ENCODE data around the gene OXCT1.
"Not testable (repeated sequence)": the region's sequence is repeated elsewhere in the genome, so short reads cannot be mapped to it uniquely, and the experiment has no call there.

The OXCT1 gene

DNA sequence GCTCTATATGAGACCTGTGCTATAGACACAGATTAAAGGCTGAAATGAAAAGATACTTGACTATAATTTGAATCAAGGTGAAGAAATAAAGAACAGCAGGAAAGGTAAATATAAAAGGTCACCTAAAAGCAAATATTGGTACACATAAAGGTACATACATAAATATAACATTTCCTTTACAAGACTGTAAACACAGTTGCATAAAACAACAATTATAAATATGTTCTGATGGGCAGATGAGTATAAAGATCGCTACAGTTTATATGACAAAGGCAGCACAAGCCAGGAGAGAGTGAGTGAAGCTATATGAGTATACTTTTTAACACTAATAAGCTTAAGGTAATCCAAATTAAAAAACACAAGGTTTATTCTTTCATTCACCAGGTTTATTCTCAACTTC, 114.5 kb downstream of the OXCT1 start:
- Histone ChIP-seq H3K4me3 (ENCODE audit: low read length) (no peak overlapping the region), H3K4me1 (ENCODE audit: control insufficient read depth, insufficient read depth, low read length) (no peaks in the 10 kb centered on the region), H3K36me3 (ENCODE audit: control insufficient read depth, insufficient read depth, low read length) (no peaks in the 10 kb centered on the region), H3K27me3 (ENCODE audit: control insufficient read depth, insufficient read depth, low read length) (no peaks in the 10 kb centered on the region), H3K27ac (ENCODE audit: low read depth, low read length) (no peak overlapping the region), H3K9ac (ENCODE audit: low read length) (no peak overlapping the region)

GRCh38 chr5:41754857-41755256, 115.4 kb downstream of the OXCT1 start:
- H3K36me3 ChIP-seq (ENCODE audit: control insufficient read depth, insufficient read depth, low read length), result no peaks in the 10 kb centered on the region
- H3K27ac ChIP-seq (ENCODE audit: low read depth, low read length), result no peak overlapping the region
- no peaks in the 10 kb centered on the region for H3K27me3 ChIP-seq (ENCODE audit: control insufficient read depth, insufficient read depth, low read length)
- H3K4me1 ChIP-seq (ENCODE audit: control insufficient read depth, insufficient read depth, low read length), result no peaks in the 10 kb centered on the region
- H3K4me3 ChIP-seq (ENCODE audit: low read length), result no peak overlapping the region
- no peak overlapping the region for H3K9ac ChIP-seq (ENCODE audit: low read length)

DNA sequence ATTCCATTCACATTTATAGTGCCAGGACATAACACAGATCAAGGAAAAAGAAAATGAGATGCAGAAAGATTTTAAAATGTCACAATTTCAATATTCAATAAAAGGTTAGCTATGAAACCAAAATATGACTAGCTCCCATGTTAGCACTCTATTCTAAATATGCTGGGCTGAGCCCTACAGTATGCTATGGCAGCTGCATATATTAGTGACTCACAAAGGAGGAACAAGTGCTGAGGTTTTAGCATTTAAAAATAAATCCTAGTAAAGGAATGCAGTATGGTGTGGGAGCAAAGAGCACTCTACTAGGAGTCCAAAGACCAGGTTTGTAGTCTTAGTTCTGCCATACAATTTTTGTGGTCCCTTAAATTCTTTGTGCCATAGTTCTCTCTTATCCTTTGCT, 118.4 kb downstream of the OXCT1 start:
- Histone ChIP-seq H3K4me3 (ENCODE audit: low read length) (no peak overlapping the region), H3K9ac (ENCODE audit: low read length) (no peak overlapping the region), H3K4me1 (ENCODE audit: control insufficient read depth, insufficient read depth, low read length) (no peaks in the 10 kb centered on the region), H3K27me3 (ENCODE audit: control insufficient read depth, insufficient read depth, low read length) (no peaks in the 10 kb centered on the region), H3K36me3 (ENCODE audit: control insufficient read depth, insufficient read depth, low read length) (no peaks in the 10 kb centered on the region), H3K27ac (ENCODE audit: low read depth, low read length) (no peak overlapping the region)

DNA sequence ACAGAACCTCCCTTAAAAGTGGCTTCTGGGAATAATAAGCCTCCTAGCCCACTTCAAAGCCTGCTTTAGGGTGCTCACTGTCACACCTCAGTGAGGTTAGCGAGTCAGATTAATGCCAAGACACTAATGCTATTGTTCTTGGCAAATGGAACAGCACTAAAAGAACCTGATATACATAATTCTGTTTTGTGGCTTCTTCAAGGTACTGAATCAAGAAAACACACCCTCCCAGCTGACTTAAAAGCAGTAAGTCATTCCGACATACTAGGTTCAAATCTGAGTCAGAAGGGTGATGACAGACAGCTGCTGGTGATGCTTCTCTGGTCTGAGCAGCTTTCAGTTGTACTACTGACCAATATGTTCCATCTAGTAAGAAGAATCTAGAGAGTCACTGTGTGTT, 121.6 kb downstream of the OXCT1 start:
- Histone ChIP-seq H3K27me3 (ENCODE audit: control insufficient read depth, insufficient read depth, low read length) (no peaks in the 10 kb centered on the region), H3K9ac (ENCODE audit: low read length) (no peak overlapping the region), H3K27ac (ENCODE audit: low read depth, low read length) (no peak overlapping the region), H3K36me3 (ENCODE audit: control insufficient read depth, insufficient read depth, low read length) (no peaks in the 10 kb centered on the region), H3K4me3 (ENCODE audit: low read length) (no peak overlapping the region), H3K4me1 (ENCODE audit: control insufficient read depth, insufficient read depth, low read length) (no peaks in the 10 kb centered on the region)

- Histone ChIP-seq H3K27me3 (ENCODE audit: control insufficient read depth, insufficient read depth, low read length) (no peaks in the 10 kb centered on the region), H3K4me1 (ENCODE audit: control insufficient read depth, insufficient read depth, low read length) (no peaks in the 10 kb centered on the region), H3K27ac (ENCODE audit: low read depth, low read length) (no peak overlapping the region), H3K9ac (ENCODE audit: low read length) (no peak overlapping the region), H3K4me3 (ENCODE audit: low read length) (no peak overlapping the region), H3K36me3 (ENCODE audit: control insufficient read depth, insufficient read depth, low read length) (no peaks in the 10 kb centered on the region)
Observed at GRCh38 chr5:41747708-41748107, 122.5 kb downstream of the OXCT1 start.

DNA sequence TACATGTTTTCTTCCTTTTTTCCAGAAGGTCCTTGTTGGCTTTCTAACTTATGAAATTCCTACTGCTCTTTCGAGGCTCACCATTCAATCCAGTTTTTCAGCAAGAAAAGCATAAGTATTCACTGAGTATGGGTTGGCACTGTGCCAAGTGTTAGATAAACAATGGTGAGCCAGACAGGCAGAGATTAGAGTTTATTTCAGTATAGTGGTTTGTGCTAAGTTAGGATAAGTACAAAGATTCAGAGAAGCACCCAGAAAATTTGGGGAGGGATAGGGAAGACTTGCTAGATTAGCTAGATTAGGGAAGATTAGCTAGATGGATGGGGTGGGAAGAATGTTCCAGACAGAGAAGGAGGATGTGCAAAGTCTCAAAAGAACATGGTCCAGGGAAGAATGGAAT, 122.9 kb downstream of the OXCT1 start:
- no peaks in the 10 kb centered on the region for H3K36me3 ChIP-seq (ENCODE audit: control insufficient read depth, insufficient read depth, low read length)
- H3K9ac ChIP-seq (ENCODE audit: low read length), result no peak overlapping the region
- no peaks in the 10 kb centered on the region for H3K4me1 ChIP-seq (ENCODE audit: control insufficient read depth, insufficient read depth, low read length)
- H3K4me3 ChIP-seq (ENCODE audit: low read length), result no peak overlapping the region
- no peak overlapping the region for H3K27ac ChIP-seq (ENCODE audit: low read depth, low read length)
- no peaks in the 10 kb centered on the region for H3K27me3 ChIP-seq (ENCODE audit: control insufficient read depth, insufficient read depth, low read length)

- not testable (repeated sequence) for H3K27me3 ChIP-seq (ENCODE audit: control insufficient read depth, insufficient read depth, low read length); H3K4me1 ChIP-seq (ENCODE audit: control insufficient read depth, insufficient read depth, low read length); H3K27ac ChIP-seq (ENCODE audit: low read depth, low read length); H3K9ac ChIP-seq (ENCODE audit: low read length); H3K36me3 ChIP-seq (ENCODE audit: control insufficient read depth, insufficient read depth, low read length); H3K4me3 ChIP-seq (ENCODE audit: low read length)
Observed at GRCh38 chr5:41742608-41743007, 127.6 kb downstream of the OXCT1 start.

DNA sequence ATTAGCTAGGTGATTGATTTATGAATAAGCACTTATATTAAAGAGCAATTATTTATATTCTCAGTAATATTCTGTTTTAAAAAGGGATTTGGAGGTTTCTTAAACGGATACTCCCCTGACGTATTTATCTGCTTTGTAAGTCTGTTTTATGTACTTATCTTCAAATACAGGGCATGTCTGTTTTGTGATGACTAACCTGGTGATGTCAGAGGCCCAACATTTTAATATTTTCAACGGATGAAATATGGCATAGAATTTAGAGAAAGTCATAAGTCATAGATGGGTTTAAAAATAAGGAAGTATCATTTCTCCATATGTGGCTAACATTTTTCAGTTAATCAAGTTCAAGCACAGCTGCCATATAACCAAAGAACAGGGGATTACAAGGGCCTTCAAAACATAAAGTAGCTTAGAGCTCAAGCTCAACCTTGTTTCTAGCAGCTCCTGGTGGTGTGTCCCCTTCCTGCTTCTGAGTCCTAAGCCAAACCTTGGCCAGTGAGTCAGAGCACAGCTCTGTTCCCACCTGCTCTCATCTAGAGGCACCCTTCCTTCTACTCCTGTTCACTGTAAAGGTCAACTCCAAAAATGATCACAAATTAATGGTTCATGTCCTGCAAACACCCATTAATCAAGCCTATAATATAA, 131.4 kb downstream of the OXCT1 start:
- Histone ChIP-seq H3K4me1 (ENCODE audit: control insufficient read depth, insufficient read depth, low read length) (no peaks in the 10 kb centered on the region), H3K36me3 (ENCODE audit: control insufficient read depth, insufficient read depth, low read length) (peaks cover 7% of the 10 kb centered on the region)

DNA sequence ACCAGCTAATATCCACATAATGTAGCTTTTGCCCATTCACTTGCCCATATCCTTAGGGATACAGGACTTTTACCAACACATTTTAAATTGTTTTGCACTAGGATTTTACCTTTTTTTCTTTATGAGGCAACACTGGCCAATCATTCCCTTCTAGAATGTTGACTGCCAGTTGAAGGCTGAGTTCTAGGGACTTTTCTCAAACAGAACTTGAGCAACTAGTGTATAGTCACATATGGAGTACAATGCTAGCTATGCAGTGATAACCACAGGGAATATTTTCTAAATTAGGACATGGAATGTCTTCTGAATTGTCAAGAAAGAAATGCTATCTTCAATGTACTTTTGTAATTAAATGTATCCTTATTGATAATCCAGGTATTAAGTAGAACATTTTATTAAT, 133.6 kb downstream of the OXCT1 start:
- H3K36me3 ChIP-seq (ENCODE audit: control insufficient read depth, insufficient read depth, low read length), result peaks cover 7% of the 10 kb centered on the region

More for the DNA sequence above, 131.4 kb downstream of the OXCT1 start:
- H3K4me3 ChIP-seq (ENCODE audit: low read length), result no peak overlapping the region
- no peaks in the 10 kb centered on the region for H3K27me3 ChIP-seq (ENCODE audit: control insufficient read depth, insufficient read depth, low read length)
- no peak overlapping the region for H3K27ac ChIP-seq (ENCODE audit: low read depth, low read length)
- H3K9ac ChIP-seq (ENCODE audit: low read length), result no peak overlapping the region

GRCh38 chr5:41735213-41735612, 135.0 kb downstream of the OXCT1 start:
- Histone ChIP-seq H3K27me3 (ENCODE audit: control insufficient read depth, insufficient read depth, low read length) (no peaks in the 10 kb centered on the region), H3K36me3 (ENCODE audit: control insufficient read depth, insufficient read depth, low read length) (peaks cover 9% of the 10 kb centered on the region), H3K9ac (ENCODE audit: low read length) (no peak overlapping the region), H3K4me3 (ENCODE audit: low read length) (no peak overlapping the region), H3K27ac (ENCODE audit: low read depth, low read length) (no peak overlapping the region), H3K4me1 (ENCODE audit: control insufficient read depth, insufficient read depth, low read length) (no peaks in the 10 kb centered on the region)

More for the DNA sequence above, 133.6 kb downstream of the OXCT1 start:
- H3K4me3 ChIP-seq (ENCODE audit: low read length), result no peak overlapping the region
- H3K27me3 ChIP-seq (ENCODE audit: control insufficient read depth, insufficient read depth, low read length), result no peaks in the 10 kb centered on the region
- no peaks in the 10 kb centered on the region for H3K4me1 ChIP-seq (ENCODE audit: control insufficient read depth, insufficient read depth, low read length)
- H3K9ac ChIP-seq (ENCODE audit: low read length), result no peak overlapping the region
- H3K27ac ChIP-seq (ENCODE audit: low read depth, low read length), result no peak overlapping the region

- not testable (repeated sequence) for H3K9ac ChIP-seq (ENCODE audit: low read length); H3K4me3 ChIP-seq (ENCODE audit: low read length); H3K4me1 ChIP-seq (ENCODE audit: control insufficient read depth, insufficient read depth, low read length); H3K36me3 ChIP-seq (ENCODE audit: control insufficient read depth, insufficient read depth, low read length); H3K27me3 ChIP-seq (ENCODE audit: control insufficient read depth, insufficient read depth, low read length); H3K27ac ChIP-seq (ENCODE audit: low read depth, low read length)
Observed at GRCh38 chr5:41729381-41729780, 140.8 kb downstream of the OXCT1 start.

DNA sequence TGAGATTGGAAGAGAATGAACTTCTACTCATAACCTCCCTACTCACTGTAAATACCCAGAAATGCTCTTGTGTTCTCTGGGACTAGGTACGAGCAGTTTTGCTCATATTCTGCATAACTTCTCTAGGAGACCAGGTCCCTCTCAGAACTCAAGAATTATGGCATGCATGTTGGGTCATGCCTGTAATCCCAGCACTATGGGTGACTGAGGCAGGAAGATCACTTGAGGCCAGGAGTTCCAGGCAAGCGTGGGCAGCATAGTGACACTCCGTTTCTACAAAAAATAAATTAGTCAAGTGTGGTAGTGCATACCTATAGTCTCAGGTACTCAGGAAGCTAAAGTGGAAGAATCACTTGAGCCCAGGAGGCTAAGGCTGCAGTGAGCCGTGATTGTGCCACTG, 141.9 kb downstream of the OXCT1 start:
- Histone ChIP-seq H3K36me3 (ENCODE audit: control insufficient read depth, insufficient read depth, low read length) (peaks cover 2% of the 10 kb centered on the region), H3K27me3 (ENCODE audit: control insufficient read depth, insufficient read depth, low read length) (no peaks in the 10 kb centered on the region), H3K27ac (ENCODE audit: low read depth, low read length) (no peak overlapping the region), H3K4me1 (ENCODE audit: control insufficient read depth, insufficient read depth, low read length) (no peaks in the 10 kb centered on the region), H3K9ac (ENCODE audit: low read length) (no peak overlapping the region), H3K4me3 (ENCODE audit: low read length) (no peak overlapping the region)

GRCh38 chr5:41722359-41722950, 147.8 kb downstream of the OXCT1 start:
- H3K27me3 ChIP-seq (ENCODE audit: control insufficient read depth, insufficient read depth, low read length), result no peaks in the 10 kb centered on the region
- H3K36me3 ChIP-seq (ENCODE audit: control insufficient read depth, insufficient read depth, low read length), result no peaks in the 10 kb centered on the region
- no peak overlapping the region for H3K4me3 ChIP-seq (ENCODE audit: low read length)
- no peak overlapping the region for H3K27ac ChIP-seq (ENCODE audit: low read depth, low read length)
- H3K4me1 ChIP-seq (ENCODE audit: control insufficient read depth, insufficient read depth, low read length), result no peaks in the 10 kb centered on the region
- H3K9ac ChIP-seq (ENCODE audit: low read length), result no peak overlapping the region
